Measurements from ENCODE around the gene TOMM22.
"Not testable (repeated sequence)": the region's sequence is repeated elsewhere in the genome, so short reads cannot be mapped to it uniquely, and the experiment has no call there.

The TOMM22 gene

DNA sequence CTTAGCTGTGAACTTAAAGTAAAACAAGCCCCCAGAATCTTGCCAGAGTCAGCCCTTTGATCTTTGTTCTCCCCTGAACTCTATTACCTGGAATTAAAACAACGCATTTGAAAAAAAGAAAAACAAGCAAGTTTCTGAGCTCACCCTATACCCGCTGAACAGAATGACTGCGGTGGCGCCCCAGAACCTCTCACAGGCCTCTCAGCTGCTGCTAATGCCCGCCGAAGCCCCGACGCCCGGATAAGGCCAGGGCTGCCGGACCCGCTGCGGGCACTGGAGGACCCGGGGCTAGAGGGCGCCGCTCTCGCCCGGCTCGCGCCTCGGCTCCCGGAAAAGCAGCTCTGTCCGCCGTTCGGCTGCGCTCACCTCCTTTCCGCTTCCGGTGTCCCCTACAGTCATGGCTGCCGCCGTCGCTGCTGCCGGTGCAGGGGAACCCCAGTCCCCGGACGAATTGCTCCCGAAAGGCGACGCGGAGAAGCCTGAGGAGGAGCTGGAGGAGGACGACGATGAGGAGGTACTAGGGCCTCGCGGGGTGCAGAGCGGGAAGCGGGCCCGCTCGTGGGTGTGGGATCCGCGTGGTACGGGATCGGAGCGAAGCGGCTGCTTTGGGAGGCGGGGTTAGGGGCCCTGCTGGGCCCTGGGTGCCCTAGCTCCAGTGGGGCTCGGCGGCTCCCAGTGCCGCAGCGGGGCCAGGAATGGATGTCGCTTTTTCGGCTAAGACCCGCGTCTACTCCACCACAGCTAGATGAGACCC, at the start of gene TOMM22:
TSS of gene TOMM22 (plus strand) at position 376 of the 754 bp plus-strand sequence. CDS start at position 398, 22 bp downstream.
- peak; percentile 93 for DNase-seq

DNA sequence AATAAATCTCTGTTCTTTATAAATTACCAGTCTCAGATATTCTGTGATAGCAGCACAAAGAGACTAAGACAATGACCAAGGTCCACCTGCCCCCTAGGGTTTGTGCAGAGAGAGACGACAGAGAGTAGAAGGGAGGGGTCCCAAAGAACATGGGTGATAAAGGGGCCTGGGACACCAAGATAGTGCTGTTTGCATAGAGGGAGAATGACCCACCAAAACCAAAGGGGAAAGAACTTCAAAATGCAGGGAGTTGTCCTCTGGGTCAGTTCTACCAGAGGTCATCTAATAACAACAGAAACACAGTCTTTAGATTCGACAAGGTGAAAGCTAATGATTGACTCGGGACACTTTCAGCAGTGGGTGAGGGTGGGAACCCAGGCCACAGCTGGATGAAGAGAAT, 49.2 kb upstream of the TOMM22 start:
- no peak for DNase-seq

DNA sequence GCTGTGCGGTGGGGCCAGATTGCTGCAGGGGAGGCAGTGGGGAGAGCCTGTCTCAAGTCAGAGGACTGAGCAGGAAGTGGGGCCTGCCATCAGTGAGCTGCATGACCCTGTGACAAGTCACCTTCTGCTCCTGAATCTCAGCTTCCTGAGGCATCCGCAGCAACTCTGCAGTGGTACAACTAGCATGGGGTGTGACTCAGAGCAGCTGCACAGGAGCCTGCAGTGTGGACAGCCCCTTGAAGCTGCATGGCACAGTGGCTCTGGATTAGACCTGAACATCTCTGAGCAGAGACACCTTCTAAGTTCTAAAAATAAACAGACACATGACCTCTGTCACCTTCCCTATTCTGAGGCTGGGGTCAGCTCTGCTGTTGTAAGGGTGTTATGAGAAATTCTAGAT, 43.5 kb upstream of the TOMM22 start:
- DNase-seq, result no peak

DNA sequence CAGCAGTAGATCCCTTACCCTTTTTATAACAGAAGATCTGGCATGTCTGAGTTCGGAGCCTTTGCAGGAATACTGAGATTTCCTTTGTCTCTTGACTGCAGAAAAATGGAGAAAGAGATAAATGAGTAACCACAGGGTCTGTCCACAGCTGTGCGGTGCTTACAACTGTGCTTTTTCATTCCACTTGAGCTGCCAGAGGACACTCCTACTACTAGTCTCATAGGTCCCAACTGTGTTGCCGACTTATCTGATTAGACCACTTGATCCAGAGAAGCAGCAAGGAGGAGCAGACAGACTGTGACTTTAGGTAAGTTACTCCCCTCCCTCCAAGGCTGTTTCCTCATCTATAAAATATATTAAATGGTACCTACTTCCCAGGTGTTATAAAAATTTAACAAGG, 43.0 kb upstream of the TOMM22 start:
- no peak for DNase-seq

DNA sequence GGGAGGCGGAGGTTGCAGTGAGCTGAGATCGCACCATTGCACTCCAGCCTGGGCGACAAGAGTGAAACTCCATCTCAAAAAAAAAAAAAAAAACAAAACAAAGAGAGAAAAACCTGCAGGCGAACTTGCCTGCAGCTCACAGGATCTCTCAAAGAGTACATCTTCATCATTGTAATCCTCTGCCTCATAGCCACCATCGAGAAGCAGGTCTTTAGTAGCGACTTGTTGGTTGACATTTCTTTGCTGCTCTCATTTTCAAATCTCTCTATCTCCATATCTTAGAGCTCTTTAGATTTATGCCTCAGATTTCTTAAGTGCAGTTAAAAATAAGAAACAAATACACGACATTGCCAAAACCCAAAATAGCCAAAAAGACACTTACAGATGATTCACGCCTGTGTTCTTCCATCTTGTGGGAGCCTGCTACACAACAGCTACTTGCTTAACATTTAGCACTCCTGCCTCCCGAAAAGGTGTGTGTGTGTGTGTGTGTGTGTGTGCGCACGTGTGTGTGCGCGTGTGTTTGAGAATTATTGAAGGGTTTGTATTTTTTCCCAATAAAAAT, 40.2 kb upstream of the TOMM22 start:
- no peak for DNase-seq

GRCh38 chr22:38644245-38644644, 37.5 kb upstream of the TOMM22 start:
- DNase-seq, result not testable (repeated sequence)

GRCh38 chr22:38645430-38645829, 36.3 kb upstream of the TOMM22 start:
- no peak for DNase-seq

- no peak for DNase-seq
These were observed 31.8 kb upstream of the TOMM22 start for GRCh38 chr22:38649841-38650522.

- DNase-seq, result no peak
These were observed 28.9 kb upstream of the TOMM22 start for GRCh38 chr22:38652859-38653258.

GRCh38 chr22:38653741-38654140, 28.0 kb upstream of the TOMM22 start:
- no peak for DNase-seq

DNA sequence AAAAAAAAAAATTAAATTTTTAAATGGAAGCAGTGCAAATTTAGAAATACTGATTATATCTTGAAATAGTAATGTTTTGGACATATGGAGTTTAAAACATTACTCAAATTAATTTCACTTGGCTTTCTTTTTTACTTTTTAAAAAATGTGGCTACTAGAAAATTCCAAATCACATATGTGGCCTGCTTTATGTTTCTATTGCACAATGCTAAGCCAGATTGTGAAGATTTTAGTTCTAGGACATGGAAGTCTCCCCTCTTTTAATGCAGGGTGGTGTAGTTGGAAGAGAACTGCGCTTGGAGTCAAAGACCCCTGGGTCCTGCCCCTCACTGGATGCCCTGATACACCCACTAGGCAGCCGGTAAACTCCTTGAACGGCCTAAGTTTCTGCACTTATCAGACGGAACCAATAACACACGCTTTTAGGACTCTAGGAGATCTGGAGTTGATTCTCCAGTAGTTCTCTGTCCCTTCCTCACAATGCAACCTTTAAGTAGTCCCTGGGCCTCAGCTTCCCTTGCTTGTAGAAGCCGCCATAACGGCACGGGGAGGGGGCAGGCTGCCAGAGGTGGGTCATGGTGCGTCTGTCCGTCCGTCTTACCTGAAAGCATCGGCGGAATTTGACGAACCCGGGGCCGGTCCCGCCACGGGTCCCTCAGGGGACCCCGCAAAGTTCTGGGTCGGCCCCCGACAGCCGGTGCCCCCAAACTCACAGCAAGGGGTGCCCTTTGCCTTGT, 26.1 kb upstream of the TOMM22 start:
- DNase-seq, result no peak

- DNase-seq, result peak; percentile 94
These were observed 25.3 kb upstream of the TOMM22 start, which contains the start of the genes CBY1 and FAM227A for GRCh38 chr22:38656256-38657044. Gene CBY1 (plus strand): TSS chr22:38656638. CDS start chr22:38668055, 11,417 bp downstream. Gene FAM227A (minus strand): TSS chr22:38656392. CDS start chr22:38650168, 6,224 bp downstream.

DNA sequence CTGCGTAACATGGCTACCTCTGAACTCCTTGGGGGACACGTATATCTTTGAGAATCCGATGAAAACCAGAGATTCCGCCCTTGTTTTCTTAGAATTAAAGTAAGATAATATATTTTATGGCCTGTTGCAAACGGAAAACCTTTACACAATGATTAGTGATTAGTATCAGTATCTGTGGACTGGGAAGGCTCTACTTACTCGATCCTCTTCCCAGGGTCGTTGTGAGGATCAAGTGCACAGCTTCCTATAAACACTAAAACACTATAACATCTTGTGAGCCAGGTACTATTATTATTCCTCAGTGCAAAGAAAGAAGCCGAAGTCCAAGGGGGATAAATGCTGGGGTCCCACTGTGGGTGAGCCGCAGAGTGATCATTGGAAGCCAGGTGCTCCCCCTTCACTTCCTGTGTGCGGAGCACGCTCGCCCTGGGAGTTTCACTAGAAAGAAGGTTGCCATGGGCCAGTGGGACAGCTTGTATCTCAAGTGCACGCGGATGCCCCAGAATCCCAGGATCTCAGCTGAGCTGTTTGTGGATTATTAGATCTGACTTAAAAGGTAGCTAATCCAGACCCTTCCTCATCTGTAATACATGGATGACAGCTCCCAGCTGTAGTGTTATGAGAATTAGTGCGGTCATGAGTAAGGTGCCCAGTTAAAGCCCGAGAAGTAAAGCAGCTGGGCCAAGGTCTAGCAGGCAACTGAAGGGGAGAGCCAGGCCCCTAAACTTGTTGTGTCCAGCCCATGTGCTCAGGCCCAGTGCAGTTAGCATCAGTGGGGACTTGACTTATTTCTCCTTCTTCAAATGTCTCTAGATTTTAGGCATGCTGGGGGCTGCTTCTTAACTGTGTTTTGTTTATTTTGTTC, 24.5 kb upstream of the TOMM22 start:
- DNase-seq, result no peak

GRCh38 chr22:38674888-38675287, 6.9 kb upstream of the TOMM22 start:
- no peak for DNase-seq

DNA sequence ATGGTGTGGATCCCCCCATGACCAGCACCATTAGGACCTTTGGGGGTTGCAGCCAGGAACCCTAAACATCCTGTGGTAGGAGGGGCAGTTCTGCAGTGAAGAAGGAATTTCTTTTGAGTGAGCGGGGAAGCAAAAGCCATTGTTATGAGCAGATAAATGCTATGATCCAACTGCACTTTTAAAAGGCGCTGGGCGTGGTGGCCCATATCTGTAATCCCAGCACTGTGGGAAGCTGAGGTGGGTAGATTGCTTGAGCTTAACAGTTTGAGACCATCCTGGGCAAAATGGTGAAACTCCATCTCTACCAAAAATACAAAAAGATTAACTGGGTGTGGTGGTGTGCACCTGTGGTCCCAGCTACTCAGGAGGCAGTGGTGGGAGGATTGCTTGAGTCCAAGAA, 5.9 kb upstream of the TOMM22 start:
- DNase-seq, result no peak

DNA sequence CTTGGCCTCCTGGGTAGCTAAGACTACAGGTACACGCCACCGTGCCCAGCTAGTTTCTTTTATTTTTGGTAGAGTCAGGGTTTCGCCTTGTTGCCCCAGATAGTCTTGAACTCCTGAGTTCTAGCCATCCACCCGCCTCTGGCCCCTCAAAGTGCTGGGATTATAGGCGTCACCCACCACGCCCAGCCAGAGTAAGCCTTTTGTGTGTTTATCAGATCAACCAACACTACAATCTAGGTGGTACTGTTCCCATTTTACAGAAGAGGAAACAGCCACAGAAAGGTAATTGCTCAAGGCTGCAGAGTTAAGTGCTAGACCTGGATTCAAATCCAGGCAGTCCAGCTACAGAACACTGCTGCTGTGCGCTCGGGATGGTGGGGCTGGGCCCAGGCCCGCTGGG, 3.1 kb downstream of the TOMM22 start:
- DNase-seq, result no peak

DNA sequence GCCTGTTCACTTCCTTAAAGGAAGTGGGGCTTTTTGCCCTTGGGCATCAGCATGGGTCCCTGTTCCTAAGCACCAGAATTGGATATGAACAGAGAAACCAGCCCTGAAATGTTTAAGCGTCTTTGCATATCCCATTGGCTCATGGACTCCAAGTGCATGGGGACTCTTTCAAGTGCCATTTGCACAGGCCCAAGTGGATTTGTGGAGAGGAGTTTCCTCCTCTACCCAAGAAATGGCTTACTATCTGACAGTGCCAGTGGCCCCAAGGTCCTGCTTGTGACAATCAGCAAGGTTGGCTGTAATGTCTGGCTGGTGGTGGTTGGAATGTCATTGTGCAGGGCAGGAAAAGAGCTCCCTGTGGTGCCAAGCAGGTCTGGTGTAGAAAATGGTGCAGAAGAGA, 4.0 kb downstream of the TOMM22 start:
- no peak for DNase-seq

- no peak for DNase-seq
These were observed 7.9 kb downstream of the TOMM22 start for GRCh38 chr22:38689651-38690050.

DNA sequence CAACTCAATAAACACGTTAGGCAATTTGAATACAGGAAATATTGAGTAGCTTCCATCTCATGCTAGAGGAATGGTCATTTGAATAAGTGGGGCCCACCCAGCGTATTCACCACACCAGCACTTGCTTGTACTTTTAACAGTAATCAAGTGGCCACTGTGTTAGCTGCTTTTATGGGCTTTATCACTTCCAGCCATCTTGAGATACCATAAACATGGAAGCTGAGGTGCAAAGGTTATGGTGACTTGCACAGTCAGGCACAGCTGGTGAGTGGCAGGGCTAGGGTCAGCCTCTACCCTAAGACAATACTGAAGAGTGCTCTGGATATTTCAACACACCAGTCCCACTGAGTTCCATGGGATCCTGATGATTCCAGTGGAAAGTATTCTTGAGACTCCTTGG, 12.3 kb downstream of the TOMM22 start:
- no peak for DNase-seq

DNA sequence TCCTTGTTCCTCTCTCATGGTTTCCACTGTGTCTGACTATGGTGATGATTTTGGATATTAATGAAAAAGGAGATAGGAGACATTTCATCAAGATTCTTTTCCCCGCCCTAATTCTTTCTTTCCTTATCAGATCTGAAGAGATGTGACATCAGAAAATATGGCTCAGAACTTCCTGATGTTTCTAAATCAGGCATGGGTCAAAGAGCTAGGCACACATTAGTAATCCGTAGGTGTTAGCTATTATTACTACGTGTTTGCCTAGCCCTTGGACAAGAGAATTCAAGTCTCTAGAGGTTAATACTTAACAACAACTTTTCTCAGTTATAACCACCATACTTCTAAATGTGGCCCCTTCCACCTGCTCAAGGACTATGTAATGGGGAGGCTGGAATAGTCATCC, 13.2 kb downstream of the TOMM22 start:
- no peak for DNase-seq

Measured in femur (tissue), 1 donor.